ENCODE data around the gene PNKD. TPM values are rescaled to one million over a fixed set of nuclear protein-coding genes. Genes with fewer than 3 reads are reported as not detected.

PNKD gene
- total RNA-seq, 1 donor from 2014 or later: 32.9 TPM

DNA sequence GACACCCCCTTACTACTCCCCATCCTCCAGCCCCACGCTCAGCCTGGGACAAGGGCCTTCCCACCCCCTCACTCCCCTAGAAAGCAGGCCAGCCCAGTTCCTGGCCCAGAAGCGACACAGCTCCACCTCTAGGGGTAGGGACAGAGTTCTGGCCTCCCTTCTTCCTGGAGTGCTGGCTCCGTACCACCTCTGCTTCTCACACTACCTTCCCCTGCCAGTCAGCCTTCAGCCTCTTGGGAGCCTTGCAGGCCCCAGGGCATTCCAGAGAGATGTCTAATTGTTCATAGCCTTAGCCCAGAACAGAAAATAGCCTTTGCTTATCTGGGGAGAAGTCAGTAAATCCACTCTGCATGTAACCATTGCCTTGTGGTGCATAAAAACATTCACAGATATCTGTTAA, 73.3 kb downstream of the PNKD start:
- no peak for DNase-seq

DNA sequence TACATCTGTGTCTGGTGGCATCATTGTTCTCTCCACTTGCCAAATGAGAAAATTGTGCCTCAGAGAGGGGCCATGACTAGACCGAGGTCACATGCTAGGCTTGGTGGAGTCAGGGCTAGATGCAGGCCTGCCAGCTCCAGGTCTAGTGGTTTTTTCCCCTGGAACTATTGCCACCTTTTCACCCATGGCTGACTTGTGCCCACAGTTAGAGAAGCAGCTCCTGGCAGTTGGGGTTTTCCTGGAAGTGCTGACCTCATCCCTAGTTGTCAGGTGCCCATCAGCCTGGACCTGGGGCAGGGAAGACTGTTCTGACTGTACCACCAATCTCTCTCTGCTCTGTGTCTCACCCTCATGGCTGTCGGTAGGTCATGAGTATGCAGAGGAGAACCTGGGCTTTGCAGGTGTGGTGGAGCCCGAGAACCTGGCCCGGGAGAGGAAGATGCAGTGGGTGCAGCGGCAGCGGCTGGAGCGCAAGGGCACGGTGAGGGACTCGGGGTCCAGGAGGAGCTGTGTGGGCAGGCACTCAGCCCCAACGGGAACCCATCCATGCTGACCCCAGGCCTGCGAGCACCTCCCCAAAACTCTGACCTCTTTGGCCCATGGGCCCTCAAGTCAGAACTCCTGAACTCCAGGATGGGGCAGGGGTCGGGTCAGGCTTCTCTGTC, 73.9 kb downstream of the PNKD start:
- DNase-seq: no peak

DNA sequence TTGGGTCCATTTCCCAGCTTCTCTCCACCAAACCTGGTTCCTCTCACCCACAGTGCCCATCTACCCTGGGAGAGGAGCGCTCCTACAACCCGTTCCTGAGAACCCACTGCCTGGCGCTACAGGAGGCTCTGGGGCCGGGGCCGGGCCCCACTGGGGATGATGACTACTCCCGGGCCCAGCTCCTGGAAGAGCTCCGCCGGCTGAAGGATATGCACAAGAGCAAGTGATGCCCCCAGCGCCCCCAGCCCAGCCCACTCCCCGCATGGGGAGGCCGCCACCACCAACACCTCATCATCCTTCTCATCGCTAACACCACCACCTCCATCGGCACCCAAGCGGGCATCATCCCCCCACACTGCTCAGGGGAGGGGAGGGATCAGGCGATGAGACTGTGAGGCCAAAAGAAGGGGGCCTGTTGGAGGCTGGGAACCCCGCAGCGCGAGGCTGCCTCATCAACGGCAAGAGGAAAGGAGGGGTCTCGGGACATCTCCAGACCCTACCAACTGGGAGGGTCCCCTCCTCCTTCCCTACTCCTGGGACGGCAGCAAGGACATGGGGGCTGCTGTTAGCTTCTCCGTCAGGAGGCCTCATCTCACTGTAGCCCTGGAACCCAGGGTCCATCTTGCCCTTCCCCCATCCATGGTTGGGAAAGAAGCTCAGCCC, 74.6 kb downstream of the PNKD start:
- no peak for DNase-seq

GRCh38 chr2:218345491-218346236, 75.3 kb downstream of the PNKD start:
- no peak for DNase-seq

- DNase-seq: no peak
Measured at GRCh38 chr2:218347172-218347571, 76.9 kb downstream of the PNKD start.

DNA sequence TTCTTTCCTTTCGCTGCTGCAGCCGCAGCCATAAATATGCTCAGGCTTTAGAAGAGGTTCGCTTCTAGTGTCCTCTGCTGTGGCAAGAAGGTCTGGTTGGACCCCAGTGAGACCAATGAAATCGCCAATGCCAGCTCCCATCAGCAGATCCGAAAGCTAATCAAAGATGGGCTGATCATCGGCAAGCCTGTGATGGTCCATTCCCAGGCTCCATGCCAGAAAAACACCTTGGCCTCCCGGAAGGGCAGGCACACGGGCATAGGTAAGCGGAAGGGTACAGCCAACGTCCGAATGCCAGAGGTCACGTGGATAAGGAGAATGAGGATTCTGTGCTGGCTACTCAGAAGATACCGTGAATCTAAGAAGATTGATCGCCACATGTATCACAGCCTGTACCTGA, 83.7 kb downstream of the PNKD start:
- no peak for DNase-seq

DNA sequence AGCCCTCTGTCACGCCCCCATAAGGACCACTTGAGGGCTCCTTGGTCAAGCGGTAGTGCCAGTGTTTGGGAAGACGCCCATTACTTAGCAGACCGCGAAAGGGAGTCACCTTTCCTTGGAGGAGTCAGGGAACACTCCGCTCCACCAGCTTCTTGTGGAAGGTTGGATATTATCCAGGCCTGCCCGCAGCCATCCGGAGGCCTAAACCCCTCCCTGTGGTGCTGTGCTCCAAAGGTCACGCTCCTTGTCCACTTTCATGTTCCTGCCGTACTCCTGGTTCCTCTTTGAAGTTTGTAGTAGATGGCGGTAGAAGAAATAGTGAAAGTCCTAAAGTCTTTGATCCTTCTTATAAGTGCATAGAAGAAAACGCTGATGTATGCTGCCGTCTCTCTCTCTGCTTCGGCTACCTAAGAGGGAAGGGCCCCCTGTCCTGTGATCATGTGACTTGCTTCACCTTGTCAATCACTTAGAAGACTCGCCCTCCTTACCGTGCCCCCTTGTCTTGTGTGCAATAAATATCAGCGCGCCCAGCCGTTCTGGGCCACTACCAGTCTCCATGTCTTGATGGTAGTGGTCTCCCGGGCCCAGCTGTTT, 84.6 kb downstream of the PNKD start:
- no peak for DNase-seq

GRCh38 chr2:218357236-218358177, 87.2 kb downstream of the PNKD start:
- no peak for DNase-seq

DNA sequence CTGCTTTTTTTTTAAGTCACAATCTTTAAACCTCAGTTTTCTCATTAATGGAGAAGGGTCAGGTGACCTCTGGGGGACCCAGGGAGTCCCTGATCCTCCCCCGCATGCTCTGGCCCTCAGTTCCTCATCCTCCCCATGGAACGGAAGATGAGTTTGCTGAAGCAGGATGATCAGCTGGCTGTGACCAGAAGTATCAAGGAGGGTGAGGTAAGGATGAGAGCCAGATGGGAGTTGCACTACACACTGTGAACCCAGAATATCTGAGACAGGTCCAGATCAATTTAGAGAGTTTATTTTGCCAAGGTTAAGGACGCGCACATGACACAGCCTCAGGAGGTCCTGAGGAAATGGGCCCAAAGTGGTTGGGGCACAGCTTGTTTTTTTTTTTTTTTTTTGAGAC, 90.1 kb downstream of the PNKD start:
- no peak for DNase-seq

- no peak for DNase-seq
Measured at GRCh38 chr2:218362606-218363005, 92.3 kb downstream of the PNKD start.

DNA sequence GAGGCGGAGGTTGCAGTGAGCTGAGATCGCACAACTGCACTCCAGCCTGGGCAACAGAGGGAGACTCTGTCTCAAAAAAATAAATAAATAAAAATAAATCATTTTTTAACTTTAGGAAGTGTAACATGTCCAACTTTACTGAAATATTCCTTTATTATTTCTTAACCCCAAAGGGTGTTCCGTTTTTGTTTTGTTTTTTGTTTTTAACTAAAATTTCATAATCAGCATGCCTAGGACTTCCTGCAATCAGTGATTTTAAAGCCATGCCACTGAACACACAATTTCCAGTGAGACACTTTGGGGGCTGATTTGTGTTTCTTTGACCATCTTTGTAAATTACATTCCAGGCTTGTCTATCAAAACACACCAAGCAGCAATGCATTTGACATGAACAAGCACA, 93.4 kb downstream of the PNKD start:
- DNase-seq: no peak

GRCh38 chr2:218364196-218364595, 93.9 kb downstream of the PNKD start:
- DNase-seq: no peak

DNA sequence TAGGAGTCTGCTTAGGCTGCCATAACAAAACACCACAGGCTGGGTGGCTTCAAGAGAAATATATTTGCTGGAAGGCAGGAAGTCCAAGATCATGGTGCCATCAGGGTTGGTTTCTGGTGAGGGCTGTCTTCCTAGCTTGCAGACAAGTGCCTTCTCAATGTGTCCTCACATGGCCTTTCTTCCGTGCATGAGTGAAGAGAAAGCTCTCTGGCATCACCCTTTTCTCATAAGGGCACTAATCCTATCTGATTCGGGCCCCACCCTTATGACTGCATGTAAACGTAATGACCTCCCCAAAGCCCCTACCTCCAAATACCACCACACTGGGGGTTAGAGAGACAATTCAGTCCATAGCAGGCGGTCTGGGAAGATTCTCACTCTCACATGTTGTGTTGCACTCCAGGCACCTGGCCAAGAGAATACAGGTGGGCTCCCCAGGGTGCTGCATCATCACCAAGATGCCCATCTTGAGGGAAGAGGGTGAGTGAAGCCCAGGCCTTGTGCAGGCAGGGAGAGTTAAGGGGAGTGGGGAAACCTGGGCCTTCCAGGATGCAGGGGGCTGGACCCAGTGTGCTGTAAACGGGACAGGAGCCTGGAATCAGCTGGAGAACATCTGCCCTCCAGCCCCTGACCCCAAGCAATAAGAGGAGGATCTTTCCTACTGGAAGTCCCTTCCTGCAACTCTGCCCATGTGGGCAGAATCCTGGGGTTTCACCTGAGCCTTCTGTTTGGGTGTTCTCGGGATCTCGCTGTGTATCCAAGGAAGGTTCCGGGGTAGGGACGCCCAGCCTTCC, 96.5 kb downstream of the PNKD start:
- DNase-seq: no peak

DNA sequence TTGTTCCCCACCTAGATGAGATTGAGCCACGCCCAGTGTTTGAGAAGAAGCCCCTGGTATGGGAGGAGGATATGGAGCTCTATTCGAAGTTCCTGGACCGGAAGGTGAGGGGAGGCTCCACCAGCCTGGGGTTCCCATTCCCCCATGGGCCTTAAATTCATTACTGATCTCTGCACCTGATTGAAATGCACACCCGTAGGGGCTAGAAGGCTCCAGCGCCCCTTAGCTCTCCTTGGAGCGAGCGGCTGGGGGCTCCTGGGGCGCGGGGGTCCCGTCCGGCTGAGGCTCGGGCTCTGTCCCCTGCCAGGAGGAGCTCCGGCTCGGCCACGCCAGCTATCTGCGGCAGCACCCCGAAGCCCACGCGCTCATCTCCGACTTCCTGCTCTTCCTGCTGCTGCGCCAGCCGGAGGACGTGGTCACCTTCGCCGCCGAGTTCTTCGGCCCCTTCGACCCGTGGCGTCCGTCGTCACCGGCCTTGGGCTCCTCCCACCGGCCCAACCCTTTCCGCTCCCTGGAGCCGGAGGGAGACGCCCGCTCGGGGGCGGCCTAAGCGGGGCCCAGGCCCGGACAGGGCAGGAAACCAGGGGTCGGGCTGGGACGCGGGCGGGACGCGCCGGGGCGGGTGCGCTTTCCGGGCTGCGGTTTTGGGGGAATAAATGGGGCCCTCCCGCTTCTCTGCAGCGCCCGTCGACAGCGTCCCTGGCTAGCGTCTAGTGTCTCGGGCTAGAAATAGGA, 97.3 kb downstream of the PNKD start:
- DNase-seq: peak; percentile 89

DNA sequence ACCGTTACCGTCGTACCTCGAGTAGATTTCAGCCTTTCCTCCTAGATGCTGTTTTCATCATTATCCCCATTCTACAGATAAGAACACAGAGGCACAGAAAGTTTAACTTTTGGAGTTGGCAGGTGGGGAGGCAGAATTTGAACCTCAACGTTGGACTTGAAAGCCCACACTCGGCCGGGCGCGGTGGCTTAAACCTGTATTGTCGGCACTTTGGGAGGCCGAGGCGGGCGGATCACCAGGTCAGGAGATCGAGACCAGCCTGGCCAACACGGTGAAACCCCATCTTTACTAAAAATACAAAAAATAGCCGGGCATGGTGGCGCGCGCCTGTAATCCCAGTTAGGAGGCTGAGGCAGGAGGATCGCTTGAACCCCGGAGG, 97.8 kb downstream of the PNKD start:
- no peak for DNase-seq

DNA sequence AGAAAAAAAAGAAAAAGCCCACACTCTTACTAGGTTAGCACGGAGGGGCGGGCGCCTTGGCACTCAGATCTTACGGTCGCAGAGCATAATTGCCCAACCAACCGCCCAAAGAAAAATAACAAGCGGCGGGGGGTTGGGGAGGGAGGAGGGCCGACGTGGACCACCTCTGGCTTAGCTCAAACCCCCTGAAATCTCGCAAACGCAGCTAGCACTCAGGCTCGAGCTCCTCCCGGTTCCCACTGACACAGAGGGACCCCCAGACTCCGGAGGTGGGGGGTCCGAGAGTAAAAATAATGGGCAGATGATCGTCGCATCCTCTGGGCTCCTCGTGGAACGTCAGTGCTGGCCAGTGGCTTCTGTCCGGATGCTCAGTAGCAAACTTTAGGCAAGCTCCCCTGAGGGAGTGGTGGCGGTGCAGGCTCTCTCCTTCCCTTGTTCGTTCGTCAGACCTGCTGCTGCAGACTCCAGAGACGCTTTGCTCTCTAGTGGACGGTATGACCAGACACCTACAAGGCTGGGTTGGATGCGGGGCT, 98.4 kb downstream of the PNKD start:
- DNase-seq: peak; percentile 47

DNA sequence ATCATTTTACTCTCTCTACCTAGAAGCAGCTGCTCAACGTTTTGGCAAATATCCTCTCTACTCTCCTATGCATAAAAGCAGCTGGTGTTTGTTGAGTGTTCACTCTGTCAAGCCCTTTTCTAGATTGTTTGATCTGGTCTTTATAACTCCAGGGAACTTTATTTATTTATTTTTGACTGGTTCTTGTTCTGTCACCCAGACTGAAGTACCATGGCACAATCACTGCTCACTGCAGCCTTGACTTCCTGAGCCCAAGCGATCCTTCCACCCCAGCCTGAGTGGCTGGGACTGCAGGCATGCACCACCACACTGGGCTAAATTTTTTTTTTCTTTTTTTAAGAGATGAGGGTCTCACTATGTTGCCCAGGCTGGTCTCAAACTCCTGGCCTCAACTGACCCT, 99.0 kb downstream of the PNKD start:
- DNase-seq: peak; percentile 46

DNA sequence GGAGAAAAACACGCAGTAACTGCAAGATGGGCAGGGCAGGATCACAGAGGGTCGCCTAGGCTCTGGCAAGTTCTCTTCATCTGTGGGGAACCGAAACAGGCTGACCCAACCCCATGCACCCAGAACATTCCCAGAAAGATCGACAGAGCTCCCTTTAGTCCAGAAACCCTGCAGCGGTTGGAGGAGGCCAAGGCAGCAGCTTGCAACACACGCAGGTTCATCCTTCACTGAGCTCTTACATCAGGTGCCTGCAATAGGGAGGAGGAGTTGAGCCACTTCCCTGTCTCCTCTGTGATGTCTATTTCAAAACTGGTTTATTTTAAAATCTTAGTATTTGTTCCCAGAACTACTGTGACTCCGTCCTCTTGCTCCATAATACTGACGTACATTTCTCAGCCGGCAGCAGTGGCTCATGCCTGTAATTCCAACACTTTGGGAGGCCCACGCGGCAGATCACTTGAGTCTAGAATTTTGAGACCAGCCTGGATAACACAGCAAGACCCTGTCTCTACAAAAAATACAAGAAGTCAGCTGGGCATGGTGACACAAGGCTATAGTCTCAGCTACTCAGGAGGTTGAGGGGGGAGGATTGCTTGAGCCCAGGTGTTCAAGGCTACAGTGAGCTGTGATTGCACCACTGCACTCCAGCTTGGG, 100.2 kb downstream of the PNKD start:
- no peak for DNase-seq

GRCh38 chr2:218371983-218372350, 101.6 kb downstream of the PNKD start:
- DNase-seq: no peak

DNA sequence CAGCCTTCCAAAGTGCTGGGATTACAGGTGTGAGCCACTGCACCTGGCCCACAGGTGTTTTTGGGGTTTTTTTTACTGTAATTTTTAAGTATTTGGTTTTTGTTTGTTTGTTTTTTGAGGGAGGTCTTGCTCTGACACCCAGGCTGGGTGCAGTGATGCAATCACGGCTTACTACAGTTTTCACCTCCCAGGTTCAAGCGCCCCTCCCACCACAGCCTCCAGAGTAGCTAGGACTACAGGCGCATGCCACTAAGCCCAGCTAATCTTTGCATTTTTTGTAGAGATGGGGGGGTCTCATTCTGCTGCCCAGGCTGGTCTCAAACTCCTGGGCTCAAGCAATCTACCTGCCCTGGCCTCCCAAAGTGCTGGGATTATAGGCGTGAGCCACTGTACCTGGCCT, 104.5 kb downstream of the PNKD start:
- no peak for DNase-seq
